ENCODE results near the gene ST7L.
"Not testable (repeated sequence)": the region's sequence is repeated elsewhere in the genome, so short reads cannot be mapped to it uniquely, and the experiment has no call there.

ST7L gene

DNA sequence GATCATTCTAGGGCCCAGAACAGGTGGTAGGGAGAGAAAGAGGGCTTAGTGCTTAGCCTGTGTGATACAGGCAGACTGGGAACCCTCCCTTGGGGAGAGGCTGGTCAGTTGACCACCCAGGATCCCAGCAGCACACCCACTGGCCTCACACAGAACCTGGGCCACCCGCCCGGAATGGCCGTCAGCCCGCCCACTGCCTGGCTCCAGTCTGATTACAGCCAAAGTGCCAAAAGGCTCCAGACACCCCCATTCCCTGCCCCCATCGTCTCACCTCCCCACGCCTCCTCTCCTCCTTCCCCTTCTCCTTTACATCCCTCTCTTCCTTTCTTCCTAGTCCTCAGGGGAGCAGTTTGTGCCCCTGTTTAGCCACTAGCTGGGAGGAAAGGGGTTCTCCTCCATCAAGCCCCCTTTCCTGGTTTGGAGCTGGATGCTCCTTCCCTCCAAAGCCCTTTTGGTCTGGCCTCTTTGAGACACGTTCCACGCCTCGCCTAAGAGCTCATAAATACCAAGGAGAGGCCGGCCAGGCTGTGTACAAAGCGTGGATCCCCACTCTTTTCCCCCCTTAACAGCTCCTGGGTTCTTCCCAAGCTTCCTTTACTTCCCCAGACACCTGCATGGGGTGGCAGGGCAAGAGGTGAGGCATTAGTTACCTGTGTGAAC is 114.8 kb downstream of the ST7L start:
- in situ Hi-C loops (cut with HindIII; ENCODE audit: low sequenced_read_pairs): no loop called here

- in situ Hi-C loops (cut with HindIII; ENCODE audit: low sequenced_read_pairs): no loop called here
Measured at GRCh38 chr1:112502826-112503225, 116.1 kb downstream of the ST7L start.

DNA sequence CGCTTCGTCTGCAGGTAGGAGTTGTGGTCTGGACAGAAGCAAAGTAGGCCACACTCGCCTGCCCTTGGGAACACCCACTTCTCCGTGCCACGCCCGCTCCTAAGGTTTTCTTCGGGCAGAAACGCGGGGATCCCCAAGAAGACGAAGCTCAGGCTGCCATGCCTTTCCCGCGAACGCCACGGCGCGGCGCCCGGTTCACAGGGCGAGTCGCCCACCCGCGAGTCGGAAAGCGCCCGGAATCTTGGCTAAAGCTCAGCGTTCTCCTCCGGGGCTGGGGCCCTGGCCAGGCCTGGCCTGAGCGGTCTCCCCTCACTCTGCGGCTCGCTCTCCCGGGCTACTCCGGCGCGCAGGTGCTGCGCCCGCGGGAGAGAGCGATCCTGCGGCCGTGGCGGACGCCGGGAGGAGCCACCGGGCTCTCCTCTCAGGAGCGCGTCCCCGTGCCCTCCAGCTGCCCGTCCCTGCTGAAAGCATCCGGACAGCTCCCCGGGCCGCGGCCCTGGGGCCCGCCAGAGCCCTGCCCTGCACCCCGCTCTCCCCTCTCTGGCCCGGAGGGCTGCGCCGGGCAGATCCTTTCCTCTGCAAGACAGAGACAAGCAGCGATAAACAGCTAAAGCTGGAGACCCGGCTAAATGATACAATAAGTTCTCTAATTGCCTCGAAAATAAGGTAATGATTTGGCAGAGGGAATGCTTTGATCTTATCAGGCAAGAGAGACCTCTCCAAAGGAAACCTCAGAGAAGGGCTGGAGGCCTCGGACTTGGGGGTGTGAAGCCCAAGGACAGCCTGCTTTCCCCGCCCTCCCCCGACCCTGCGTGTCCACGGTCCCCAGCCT is 116.9 kb downstream of the ST7L start:
- in situ Hi-C loops (cut with HindIII; ENCODE audit: low sequenced_read_pairs): no loop called here

DNA sequence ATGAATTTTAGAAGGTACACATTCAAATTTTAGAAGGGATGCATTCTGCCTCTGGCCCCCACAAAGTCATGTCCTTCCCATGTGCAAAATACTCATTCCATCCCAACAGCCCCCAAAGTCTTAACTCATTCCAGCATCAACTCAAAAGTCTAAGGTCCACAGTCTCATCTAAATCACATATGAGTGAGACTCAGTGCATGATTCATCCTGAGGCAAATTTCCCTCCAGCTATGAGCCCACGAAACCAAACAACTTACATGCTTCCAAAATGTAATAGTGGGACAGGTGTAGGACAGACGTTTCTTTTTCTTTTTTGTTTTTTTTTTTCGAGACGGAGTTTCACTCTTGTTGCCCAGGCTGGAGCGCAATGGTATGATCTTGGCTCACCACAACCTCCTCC is 122.7 kb downstream of the ST7L start:
- in situ Hi-C loops (cut with HindIII; ENCODE audit: low sequenced_read_pairs): no loop called here

DNA sequence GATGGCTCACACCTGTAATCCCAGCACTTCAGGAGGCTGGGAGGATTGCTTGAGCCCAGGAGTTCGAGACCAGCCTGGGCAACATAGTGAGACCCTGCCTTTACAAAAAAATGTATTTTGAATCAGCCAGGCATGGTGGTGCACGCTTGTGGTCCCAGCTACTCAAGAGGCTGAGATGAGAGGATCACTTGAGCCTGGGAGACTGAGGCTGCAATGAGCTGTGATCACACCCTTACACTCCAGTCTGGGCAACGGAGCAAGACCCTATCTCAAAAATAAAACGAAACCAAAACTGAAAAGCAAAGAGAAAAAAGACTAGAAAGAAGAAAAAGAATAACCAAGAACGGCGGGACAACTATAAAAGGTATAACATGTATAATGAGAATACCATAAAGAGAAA is 125.6 kb downstream of the ST7L start:
- in situ Hi-C loops (cut with HindIII; ENCODE audit: low sequenced_read_pairs): no loop called here

- in situ Hi-C loops (cut with HindIII; ENCODE audit: low sequenced_read_pairs): no loop called here
Measured at GRCh38 chr1:112492076-112492475, 126.9 kb downstream of the ST7L start.

- in situ Hi-C loops (cut with HindIII; ENCODE audit: low sequenced_read_pairs): no loop called here
Measured at GRCh38 chr1:112488141-112488540, 130.8 kb downstream of the ST7L start.

DNA sequence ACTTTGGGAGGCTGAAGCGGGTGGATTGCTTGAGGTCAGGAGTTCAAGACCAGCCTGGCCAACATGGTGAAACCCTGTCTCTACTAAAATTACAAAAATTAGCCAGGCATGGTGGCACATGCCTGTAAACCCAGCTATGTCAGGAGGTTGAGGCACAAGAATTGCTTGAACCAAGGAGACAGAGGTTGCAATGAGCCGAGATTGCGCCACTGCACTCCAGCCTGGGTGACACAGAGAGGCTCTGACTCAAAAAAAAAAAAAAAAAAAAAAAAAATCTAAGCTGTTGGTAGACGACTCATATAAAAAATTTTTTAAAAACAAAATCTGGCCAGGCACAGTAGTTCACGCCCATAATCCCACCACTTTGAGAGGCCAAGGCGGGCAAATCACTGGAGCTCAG is 131.3 kb downstream of the ST7L start:
- in situ Hi-C loops (cut with HindIII; ENCODE audit: low sequenced_read_pairs): not testable (repeated sequence)

DNA sequence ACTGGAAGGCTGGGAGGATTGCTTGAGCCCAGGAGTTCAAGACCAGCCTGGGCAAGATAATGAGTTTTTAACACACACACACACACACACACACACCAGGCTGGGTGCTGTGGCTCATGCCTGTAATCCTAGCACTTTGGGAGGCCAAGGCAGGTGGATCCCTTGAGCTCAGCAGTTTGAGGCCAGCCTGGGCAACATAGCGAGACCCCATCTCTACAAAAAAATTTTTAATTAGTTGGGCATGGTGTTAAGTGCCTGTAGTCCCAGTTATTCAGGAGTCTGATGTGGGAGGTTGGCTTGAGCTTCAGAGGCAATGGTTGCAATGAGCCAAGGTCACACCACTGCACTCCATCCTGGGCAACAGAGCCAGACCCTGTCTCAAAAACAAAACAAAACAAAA is 132.9 kb downstream of the ST7L start:
- in situ Hi-C loops (cut with HindIII; ENCODE audit: low sequenced_read_pairs): not testable (repeated sequence)

DNA sequence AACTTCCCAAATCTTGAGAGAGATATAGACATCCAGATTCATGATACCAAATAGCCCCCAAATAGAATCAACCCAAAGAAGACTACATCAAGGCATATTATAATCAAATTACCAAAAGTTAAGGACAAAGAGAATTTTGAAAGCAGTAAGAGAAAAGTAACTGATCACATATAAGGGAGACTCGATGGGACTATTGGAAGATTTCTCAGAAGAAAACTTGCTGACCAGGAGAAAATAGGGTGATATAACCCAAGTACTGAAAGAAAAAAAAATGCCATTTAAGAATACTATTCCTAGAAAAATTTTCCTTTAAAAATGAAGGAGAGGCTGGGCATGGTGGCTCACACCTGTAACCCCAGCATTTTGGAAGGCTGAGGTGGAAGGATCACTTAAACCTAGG is 140.6 kb downstream of the ST7L start:
- in situ Hi-C loops (cut with HindIII; ENCODE audit: low sequenced_read_pairs): no loop called here

DNA sequence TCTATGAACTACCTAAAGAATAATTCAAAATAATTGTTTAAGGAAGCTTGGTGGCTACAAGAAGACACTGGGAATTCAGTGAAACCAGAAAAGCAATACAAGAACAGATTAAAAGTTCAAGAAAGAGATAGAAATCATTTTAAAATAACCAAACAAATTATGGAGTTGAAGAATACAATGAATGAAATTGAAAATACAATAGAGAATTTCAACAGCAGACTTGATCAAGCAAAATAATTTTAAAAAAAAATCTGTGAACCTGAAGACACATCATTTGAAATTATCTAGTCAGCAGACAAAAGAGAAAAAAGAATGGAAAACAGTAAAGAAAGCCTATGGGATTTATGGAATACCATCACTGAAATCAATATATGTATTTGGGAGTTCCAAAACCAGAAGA is 141.4 kb downstream of the ST7L start:
- in situ Hi-C loops (cut with HindIII; ENCODE audit: low sequenced_read_pairs): no loop called here

Measured in DLD1 (cell line).